Colonic mucosa (tissue), 4 donors: ENCODE data around the gene SPATA2. TPM values are rescaled to one million over a fixed set of nuclear protein-coding genes. Genes with fewer than 3 reads are reported as not detected.

Source experiments
- DNase-seq: peaks from one replicate; pipeline ENCODE4 v3.0.0-alpha.2; 2020
- H3K27ac ChIP-seq: fragments of 200-600 bp; one replicate; pipeline ENCODE4 v1.8.0; 2021
- H3K27me3 ChIP-seq: fragments of 200-600 bp; one replicate; pipeline ENCODE4 v1.8.0; 2021
- H3K36me3 ChIP-seq: fragments of 200-600 bp; one replicate; pipeline ENCODE4 v1.8.0; 2021
- H3K4me1 ChIP-seq: fragments of 200-600 bp; one replicate; pipeline ENCODE4 v1.8.0; 2021; ENCODE audit warnings: mild to moderate bottlenecking
- H3K4me3 ChIP-seq: fragments of 200-600 bp; one replicate; pipeline ENCODE4 v1.8.0; 2021
- H3K9ac ChIP-seq, 2 donors: one replicate each; pipeline ENCODE4 v1.7.0; 2013; ENCODE audit warnings: control low read depth in 2 of 2, low read depth in 2 of 2, low read length in 2 of 2
- H3K9me3 ChIP-seq: fragments of 200-600 bp; one replicate; pipeline ENCODE4 v1.8.0; 2021
- CTCF ChIP-seq: fragments of 200-600 bp; IDR thresholded peaks from one replicate; pipeline ENCODE4 v1.8.0; 2022; ENCODE audit warnings: antibody characterized with exemption, mild to moderate bottlenecking
- intact Hi-C: fragments of 100-400 bp; cut with DNase I; formaldehyde crosslinking; loops from one replicate; pipeline ENCODE4 v1.14.1; 2022
- total RNA-seq, 2 donors: library from RNA; stranded (reverse); fragmentation: NEBNext Ultra II Directional in 1 of 2; extraction: Animal tissue kit (Norgen Biotek cat#: 25700) in 1 of 2; gene quantifications; one replicate each; pipeline ENCODE4 v1.2.1, GENCODE V29; 2021
- donor health status: healthy.
- donor health status: DM: no; HTN: no; CAD: no.
- donor health status: DM: no; HTN: no; CAD: no.

Gene SPATA2
- total RNA-seq, 2 donors from 2014 or later, result 17.4 to 18.1 TPM

GRCh38 chr20:49888212-49889000, 26.9 kb downstream of the SPATA2 start:
- no peaks in the 10 kb centered on the region for H3K9me3 ChIP-seq
- H3K27ac ChIP-seq, result no peak overlapping the region
- no peak overlapping the region for H3K9ac ChIP-seq
- TF ChIP-seq CTCF, result peak; percentile 72
- H3K4me1 ChIP-seq, result no peaks in the 10 kb centered on the region
- H3K4me3 ChIP-seq, result no peak overlapping the region
- H3K36me3 ChIP-seq, result no peaks in the 10 kb centered on the region
- H3K27me3 ChIP-seq, result no peaks in the 10 kb centered on the region
- DNase-seq, result peak; percentile 59
- intact Hi-C loops, result no loop called here

- H3K27ac ChIP-seq, result no peak overlapping the region
- no peaks in the 10 kb centered on the region for H3K4me1 ChIP-seq
- no peak overlapping the region for H3K4me3 ChIP-seq
- no peak for TF ChIP-seq CTCF
- H3K27me3 ChIP-seq, result no peaks in the 10 kb centered on the region
- intact Hi-C loops, result no loop called here
- DNase-seq, result no peak
- H3K9me3 ChIP-seq, result no peaks in the 10 kb centered on the region
- no peak overlapping the region for H3K9ac ChIP-seq
- no peaks in the 10 kb centered on the region for H3K36me3 ChIP-seq
These were observed 27.8 kb downstream of the SPATA2 start for GRCh38 chr20:49887251-49888211.

GRCh38 chr20:49886571-49887213, 28.6 kb downstream of the SPATA2 start:
- H3K9ac ChIP-seq, result no peak overlapping the region
- no peak for DNase-seq
- intact Hi-C loops, result no loop called here
- no peaks in the 10 kb centered on the region for H3K27me3 ChIP-seq
- H3K27ac ChIP-seq, result no peak overlapping the region
- TF ChIP-seq CTCF, result no peak
- H3K9me3 ChIP-seq, result no peaks in the 10 kb centered on the region
- H3K36me3 ChIP-seq, result no peaks in the 10 kb centered on the region
- no peak overlapping the region for H3K4me3 ChIP-seq
- no peaks in the 10 kb centered on the region for H3K4me1 ChIP-seq

- DNase-seq, result no peak
- Histone ChIP-seq H3K27me3 (no peaks in the 10 kb centered on the region), H3K9ac (no peak overlapping the region), H3K9me3 (no peaks in the 10 kb centered on the region), H3K4me1 (no peaks in the 10 kb centered on the region), H3K4me3 (no peak overlapping the region), H3K36me3 (no peaks in the 10 kb centered on the region), H3K27ac (no peak overlapping the region)
- intact Hi-C loops, result no loop called here
- no peak for TF ChIP-seq CTCF
These were observed 29.6 kb downstream of the SPATA2 start for GRCh38 chr20:49885558-49886332.
